Activated CD4-positive, alpha-beta T cell treated with anti-CD3 and anti-CD28 coated beads, Interleukin-2, amount 50 U/mL, for 48 hours (primary cell): ENCODE data around the gene TUBB4A.
"Not testable (repeated sequence)": the region's sequence is repeated elsewhere in the genome, so short reads cannot be mapped to it uniquely, and the experiment has no call there.

ENCODE experiments used
- DNase-seq, 2 experiments: peaks; one replicate each; pipeline ENCODE4 v3.0.0-alpha.2; 2020

The TUBB4A gene

GRCh38 chr19:6501740-6502648, at the start of gene TUBB4A:
TSS of gene TUBB4A (minus strand) at chr19:6502309. CDS start at chr19:6502212, 97 bp downstream.
- DNase-seq = peak; percentile 52 to 62

- DNase-seq = no peak
Measured at GRCh38 chr19:6551091-6551490, 49.0 kb upstream of the TUBB4A start.

- not testable (repeated sequence) for DNase-seq
Measured at GRCh38 chr19:6550679-6551078, 48.6 kb upstream of the TUBB4A start.

- no peak for DNase-seq
Measured at GRCh38 chr19:6543866-6544347, 41.8 kb upstream of the TUBB4A start.

- DNase-seq = no peak
Measured at GRCh38 chr19:6540918-6541689, 39.0 kb upstream of the TUBB4A start.

GRCh38 chr19:6539514-6539913, 37.4 kb upstream of the TUBB4A start:
- DNase-seq = no peak

GRCh38 chr19:6535558-6536137, 33.5 kb upstream of the TUBB4A start:
- no peak for DNase-seq

GRCh38 chr19:6534451-6535093, 32.5 kb upstream of the TUBB4A start:
- no peak for DNase-seq

GRCh38 chr19:6533746-6534418, 31.8 kb upstream of the TUBB4A start:
- DNase-seq = no peak

- no peak for DNase-seq
Measured at GRCh38 chr19:6533000-6533328, 30.9 kb upstream of the TUBB4A start.

GRCh38 chr19:6532244-6532999, 30.3 kb upstream of the TUBB4A start:
- no peak for DNase-seq

- no peak for DNase-seq
Measured at GRCh38 chr19:6531956-6532243, 29.8 kb upstream of the TUBB4A start.

- DNase-seq = no peak
Measured at GRCh38 chr19:6531163-6531955, 29.2 kb upstream of the TUBB4A start.

GRCh38 chr19:6530386-6531162, 28.5 kb upstream of the TUBB4A start, which contains the start of gene TNFSF9:
TSS of gene TNFSF9 (plus strand) at chr19:6531026. CDS start at chr19:6531037, 11 bp downstream.
- peak; percentile 87 to 91 for DNase-seq

- DNase-seq = no peak
Measured at GRCh38 chr19:6529937-6530385, 27.9 kb upstream of the TUBB4A start.

GRCh38 chr19:6529351-6529750, 27.2 kb upstream of the TUBB4A start:
- DNase-seq = no peak

GRCh38 chr19:6528544-6529121, 26.5 kb upstream of the TUBB4A start:
- no peak for DNase-seq

- no peak for DNase-seq
Measured at GRCh38 chr19:6527893-6528543, 25.9 kb upstream of the TUBB4A start.

GRCh38 chr19:6524311-6524710, 22.2 kb upstream of the TUBB4A start:
- no peak for DNase-seq
